22Rv1 (cell line): ENCODE results near the gene PRPF31.

Source experiments
- H3K27ac ChIP-seq: fragments of 450-650 bp; 2 replicates; pipeline ENCODE4 v1.5.1; 2017
- ZFX ChIP-seq: fragments of 450-650 bp; IDR thresholded peaks from 2 replicates; pipeline ENCODE4 v1.6.1; 2017; ENCODE audit warnings: antibody characterized with exemption, borderline replicate concordance
- TF ChIP-seq, protein P1 (sequence below): fragments of 450-650 bp; IDR thresholded peaks from 2 replicates; pipeline ENCODE4 v1.5.1; 2017; ENCODE audit warnings: mild to moderate bottlenecking

The PRPF31 gene

DNA sequence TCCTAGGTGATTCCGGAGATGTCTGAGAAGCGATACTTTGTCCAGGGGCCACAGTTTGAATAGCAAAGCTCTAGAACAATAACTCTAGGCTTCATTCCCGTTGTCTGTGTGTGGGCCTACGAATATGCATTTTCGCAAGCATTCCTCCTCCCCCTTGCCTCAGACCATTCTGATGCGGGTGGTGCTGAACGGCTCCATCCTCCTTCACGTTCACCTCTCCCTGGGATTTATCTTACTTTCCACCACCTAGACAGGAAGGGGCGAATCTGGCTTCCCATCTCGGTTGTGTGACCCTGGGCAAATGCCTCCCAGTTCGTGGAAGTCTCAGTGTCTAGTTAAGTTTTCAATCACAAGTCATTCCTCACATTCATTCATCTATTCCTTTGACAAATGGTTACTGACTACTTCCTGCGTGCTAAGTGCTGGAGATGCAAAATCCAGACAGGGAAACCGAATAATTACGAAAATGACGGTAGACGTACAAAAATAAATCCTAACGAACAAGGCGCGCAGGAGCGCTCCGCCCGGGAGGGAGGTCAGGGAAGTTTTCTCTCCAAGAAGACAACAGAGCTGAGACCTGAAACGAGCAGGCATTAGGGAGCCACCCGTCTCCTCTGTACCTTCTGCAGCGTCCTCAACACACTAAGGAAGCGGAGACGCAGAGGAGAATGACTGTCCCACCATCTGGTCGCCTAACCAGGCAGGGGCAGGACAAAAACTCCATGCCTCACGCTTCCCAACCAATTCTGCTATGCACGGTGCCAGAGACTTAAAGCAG lies 20.7 kb downstream of the PRPF31 start:
- TF ChIP-seq, protein P1, sequence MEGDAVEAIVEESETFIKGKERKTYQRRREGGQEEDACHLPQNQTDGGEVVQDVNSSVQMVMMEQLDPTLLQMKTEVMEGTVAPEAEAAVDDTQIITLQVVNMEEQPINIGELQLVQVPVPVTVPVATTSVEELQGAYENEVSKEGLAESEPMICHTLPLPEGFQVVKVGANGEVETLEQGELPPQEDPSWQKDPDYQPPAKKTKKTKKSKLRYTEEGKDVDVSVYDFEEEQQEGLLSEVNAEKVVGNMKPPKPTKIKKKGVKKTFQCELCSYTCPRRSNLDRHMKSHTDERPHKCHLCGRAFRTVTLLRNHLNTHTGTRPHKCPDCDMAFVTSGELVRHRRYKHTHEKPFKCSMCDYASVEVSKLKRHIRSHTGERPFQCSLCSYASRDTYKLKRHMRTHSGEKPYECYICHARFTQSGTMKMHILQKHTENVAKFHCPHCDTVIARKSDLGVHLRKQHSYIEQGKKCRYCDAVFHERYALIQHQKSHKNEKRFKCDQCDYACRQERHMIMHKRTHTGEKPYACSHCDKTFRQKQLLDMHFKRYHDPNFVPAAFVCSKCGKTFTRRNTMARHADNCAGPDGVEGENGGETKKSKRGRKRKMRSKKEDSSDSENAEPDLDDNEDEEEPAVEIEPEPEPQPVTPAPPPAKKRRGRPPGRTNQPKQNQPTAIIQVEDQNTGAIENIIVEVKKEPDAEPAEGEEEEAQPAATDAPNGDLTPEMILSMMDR, result no peak
- no peak for TF ChIP-seq ZFX
- H3K27ac ChIP-seq, result peak overlapping the region; percentile 88

DNA sequence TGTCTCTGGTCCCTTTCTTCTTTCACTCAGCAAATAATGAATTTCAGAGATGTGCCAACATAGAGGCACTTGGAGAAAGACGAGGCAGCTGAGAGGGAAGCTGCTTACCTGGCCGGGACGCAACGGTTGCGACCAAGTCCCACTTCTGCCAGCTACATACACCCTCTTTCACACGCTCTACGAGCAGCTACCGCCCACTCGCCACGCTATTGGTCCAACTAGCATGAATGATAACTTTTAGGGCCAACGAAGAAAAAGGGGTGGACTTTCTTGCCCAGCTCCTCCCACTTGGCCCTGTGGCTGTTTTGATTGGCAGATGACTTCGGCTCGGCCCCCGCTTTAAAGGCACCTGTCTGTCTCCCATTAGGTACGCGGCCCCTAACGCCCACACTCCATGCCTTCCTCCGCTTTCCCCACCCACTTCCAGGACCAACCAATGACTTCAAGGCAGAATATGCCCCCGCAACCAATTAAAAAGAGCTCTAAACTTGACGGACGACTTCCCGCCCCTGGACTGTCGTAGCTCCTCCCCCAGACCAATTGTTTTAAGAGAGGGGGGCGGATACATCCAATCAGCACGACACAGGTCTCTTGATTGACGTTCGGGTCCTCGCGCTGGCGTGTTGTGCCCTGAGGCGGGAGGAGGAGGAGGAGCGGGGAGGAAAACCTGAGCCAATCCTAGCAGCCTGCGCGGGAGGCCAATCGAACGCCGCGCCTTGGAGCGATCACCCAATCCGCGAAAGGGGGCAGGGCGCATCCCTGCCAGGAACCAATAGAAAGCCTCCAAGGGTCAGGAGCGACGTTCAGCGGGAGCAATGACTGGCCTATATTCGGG lies 21.5 kb downstream of the PRPF31 start:
- peak overlapping the region; percentile 88 for H3K27ac ChIP-seq
- TF ChIP-seq ZFX, result no peak
- TF ChIP-seq, protein P1, result no peak

DNA sequence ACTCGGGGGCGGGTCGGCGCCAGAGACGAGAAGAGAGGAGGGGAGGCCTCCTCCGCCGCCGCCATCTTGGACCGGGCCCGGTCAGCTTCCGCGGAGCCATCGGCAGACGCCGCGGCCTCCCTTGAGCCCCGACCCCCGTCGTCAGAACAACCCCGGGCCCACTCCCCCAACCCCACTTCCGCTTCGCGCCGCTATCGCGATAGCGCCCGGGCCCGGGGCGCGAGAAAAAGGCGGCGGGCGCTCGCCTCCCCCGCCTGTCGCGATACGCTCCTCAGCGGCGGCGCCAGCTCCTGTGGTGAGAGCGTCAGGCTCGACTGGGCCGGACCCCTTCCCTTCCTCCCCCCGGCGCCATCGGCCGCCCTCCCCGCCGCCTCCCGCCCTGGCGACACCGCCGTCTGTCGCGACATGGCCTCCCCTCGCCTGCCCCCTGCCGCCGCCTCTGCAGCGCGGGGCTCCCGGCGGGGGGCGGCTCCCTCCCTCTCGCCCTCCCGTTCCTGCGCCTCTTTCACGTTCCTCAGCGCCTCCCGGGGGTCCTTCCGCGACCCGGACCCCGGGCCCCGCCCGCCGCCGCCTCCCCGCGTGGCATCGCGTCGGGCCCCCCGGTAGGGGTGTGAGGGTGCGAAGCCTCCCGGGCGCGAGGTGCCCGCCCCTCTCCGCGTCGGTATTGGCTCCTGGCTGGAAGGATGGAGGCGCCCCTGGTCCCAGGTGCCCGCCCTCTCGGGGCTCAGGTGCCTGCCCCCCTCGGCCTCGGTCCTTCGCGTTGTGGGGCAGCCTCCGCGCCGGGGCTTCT lies 22.3 kb downstream of the PRPF31 start, which contains the start of gene CNOT3:
CNOT3 (plus strand) TSS at position 64 of the 790 bp plus-strand sequence. CDS start 5,217 bp downstream, outside the sequence.
- peak within 1 kb of the TSS; percentile 88 for H3K27ac ChIP-seq
- no peak for TF ChIP-seq ZFX
- TF ChIP-seq, protein P1, result no peak

DNA sequence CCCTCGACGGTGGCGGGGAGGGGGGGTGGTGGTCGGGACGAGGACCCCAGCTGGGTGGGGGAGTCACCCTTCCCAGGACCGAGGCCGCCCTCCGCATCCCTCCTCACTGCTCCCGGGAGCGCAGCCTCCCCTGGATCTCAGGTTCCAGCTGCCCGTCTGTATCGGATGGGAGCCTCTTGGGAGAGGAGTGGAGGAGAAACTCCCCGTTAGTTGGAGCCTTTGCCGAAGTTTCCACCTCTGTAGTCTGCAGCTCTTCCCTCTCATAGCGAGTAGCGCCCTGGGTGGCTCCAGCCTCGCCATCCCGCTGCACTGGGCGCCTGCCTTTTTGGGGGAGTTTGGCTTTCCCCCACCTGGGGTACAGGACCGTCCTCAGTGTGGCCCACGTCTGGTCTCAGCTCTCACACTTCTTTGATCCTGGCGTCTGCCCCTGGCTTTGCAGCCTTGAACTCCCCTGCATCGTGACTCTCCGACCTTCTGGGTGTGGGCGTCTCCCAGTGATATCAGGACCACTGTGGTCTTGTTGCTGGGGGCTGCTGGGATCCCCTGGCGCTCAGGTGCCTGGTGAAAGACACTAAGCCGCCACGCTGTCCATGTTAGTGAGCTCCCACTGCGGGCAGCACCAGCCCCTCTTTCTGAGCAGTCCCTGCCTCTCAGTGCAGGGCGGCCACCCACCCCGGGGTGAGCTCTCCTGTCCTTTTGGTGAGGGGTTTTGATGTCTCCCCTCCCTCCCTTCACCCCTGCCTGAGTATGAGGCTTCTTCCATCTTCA lies 23.1 kb downstream of the PRPF31 start:
- TF ChIP-seq ZFX, result no peak
- TF ChIP-seq, protein P1, result no peak
- H3K27ac ChIP-seq, result peak overlapping the region; percentile 83

DNA sequence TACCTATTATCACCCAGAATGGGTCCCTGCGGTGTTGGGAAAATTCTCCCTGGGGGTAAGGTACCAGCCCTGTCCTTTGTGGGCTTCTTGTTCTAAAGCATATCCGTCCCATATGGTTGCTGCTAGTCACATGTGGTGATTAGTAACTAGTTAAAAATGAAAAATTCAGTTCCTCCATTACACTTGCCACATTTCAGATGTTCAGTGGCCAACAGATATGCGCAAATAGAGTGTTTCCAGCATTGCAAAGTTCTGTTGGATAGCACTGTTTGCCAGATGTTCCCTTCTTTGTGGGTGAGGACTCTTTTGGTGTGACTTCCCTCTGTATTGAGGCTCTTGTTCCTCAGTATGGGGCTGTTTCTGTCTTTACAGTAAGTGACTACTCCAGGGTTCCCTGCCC lies 25.8 kb downstream of the PRPF31 start:
- no peak overlapping the region for H3K27ac ChIP-seq
- TF ChIP-seq, protein P1, result no peak
- no peak for TF ChIP-seq ZFX

DNA sequence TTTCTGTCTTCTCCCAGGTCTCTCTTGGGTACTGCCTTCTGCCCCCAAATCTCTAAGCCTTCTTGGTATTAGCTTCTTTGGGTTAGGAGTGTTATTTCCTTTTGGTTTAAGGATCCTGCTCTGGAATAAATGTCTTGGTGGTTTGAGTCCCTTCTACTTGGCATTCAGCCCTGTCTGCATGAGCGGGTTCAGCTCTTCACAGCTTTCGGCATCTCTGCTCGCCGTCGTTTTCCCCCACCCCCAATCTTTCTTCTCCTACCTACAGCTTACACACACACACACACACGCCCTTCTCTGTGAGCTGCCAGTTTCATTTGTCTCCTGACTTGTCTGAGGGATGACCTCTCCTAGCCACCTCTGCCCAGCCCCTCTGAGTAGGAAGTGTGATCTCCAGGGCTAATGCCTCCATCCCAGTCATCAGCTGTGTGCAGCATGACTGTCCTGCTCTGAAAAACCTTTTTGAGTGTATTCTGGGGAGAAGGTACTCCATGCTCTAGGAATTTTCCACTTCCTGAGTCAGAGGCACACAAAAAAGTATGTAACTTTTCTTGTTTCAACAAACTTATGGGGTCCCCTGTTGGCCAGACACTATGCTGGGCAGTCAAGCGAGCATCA lies 26.7 kb downstream of the PRPF31 start:
- no peak for TF ChIP-seq ZFX
- TF ChIP-seq, protein P1, result no peak
- H3K27ac ChIP-seq, result no peak overlapping the region
